Motor neuron (in vitro differentiated cells): ENCODE data around the gene SDCBP2. TPM values are rescaled to one million over a fixed set of nuclear protein-coding genes. Genes with fewer than 3 reads are reported as not detected.
A peak's percentile ranks its signal among the peaks of the same experiment; 100 is the strongest.

ENCODE experiments used
- ATAC-seq, 8 experiments: fragments of 200-7000 bp; cut with Tn5 transposase; replicated peaks in 6 of 8; 2 replicates each; pipeline ENCODE4 v1.8.0; 2021; ENCODE audit warnings: mild to moderate bottlenecking in 8 of 8, moderate library complexity in 8 of 8
- H3K27ac ChIP-seq, 2 donors: fragments of 250-450 bp; sonication (Bioruptor Pico); 2 replicates each; pipeline ENCODE4 v1.9.0; 2021; ENCODE audit warnings: antibody characterized with exemption in 2 of 2, mild to moderate bottlenecking in 2 of 2, moderate library complexity in 1 of 2
- H3K4me1 ChIP-seq, 2 donors: fragments of 250-450 bp; sonication (Bioruptor Pico); replicated peaks in 1 of 2; 2 replicates each; pipeline ENCODE4 v1.6.1; 2021; ENCODE audit warnings: antibody characterized with exemption in 2 of 2, mild to moderate bottlenecking in 2 of 2, moderate library complexity in 1 of 2
- H3K4me3 ChIP-seq, 5 donors: fragments of 250-450 bp; sonication (Bioruptor Pico); 2 replicates each; pipeline ENCODE4 v1.9.0; 2021; ENCODE audit warnings: antibody characterized with exemption in 5 of 5, mild to moderate bottlenecking in 5 of 5, moderate library complexity in 4 of 5
- WGBS, 10 experiments: fragments of 450-650 bp; shearing (Covaris generic); methylation state at CpG; one replicate each; pipeline ENCODE4 v1.0.0; 2022; 5-methylcytosine and 5-hydroxymethylcytosine counted together
- in situ Hi-C, 9 experiments: fragments of 400-800 bp; cut with MboI; loops; one replicate each; pipeline ENCODE4 v1.15.0; 2021; ENCODE audit warnings: low sequenced_read_pairs in 9 of 9, low pct_unique_long_range_greater_than_20kb in 2 of 9; ENCODE audit not compliant: unreplicated experiment in 9 of 9
- total RNA-seq, 8 experiments: library from RNA; unstranded; fragments of 300-600 nt; gene quantifications; 2 replicates each; pipeline versions ENCODE4 v1.2.3 to v1.2.4, GENCODE V29; 2022

The SDCBP2 gene
- total RNA-seq, 8 experiments from 2014 or later: 1.4 to 16.3 (median 2.8) TPM

GRCh38 chr20:1266167-1266973 lies 62.6 kb downstream of the SDCBP2 start, which contains the start of gene SNPH:
Gene SNPH, plus strand, starts transcription at chr20:1266294. Its CDS starts 29,946 bp downstream, at chr20:1296240.
- Histone ChIP-seq H3K4me1 (peaks cover 4 to 7% of the 10 kb centered on the region in 2 donors), H3K4me3 (peak within 1 kb of the TSS; percentile 51 to 86 (median 65)), H3K27ac (peak within 1 kb of the TSS; percentile 51 to 75)
- WGBS, 10 experiments: 0% methylated on average over 1 of the region's 61 CpGs; no CpG with 5 or more reads in 8 of the 10 experiments
- ATAC-seq: peak; percentile 85 to 94 (median 87)
- in situ Hi-C loops: no loop called here

DNA sequence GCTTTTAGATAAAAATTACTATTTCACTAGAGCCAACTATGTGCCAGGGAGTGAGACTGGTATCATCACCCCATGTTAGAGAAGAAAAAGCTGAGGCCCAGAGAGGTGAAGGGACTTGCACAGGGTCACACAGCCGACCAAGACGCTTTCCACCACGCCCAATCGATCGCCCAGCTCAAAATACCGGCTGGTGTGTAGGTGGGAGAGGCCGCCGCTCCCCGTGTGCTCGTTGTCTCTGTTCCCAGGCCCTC lies 63.1 kb downstream of the SDCBP2 start:
- Histone ChIP-seq H3K4me1 (peaks cover 4 to 7% of the 10 kb centered on the region in 2 donors), H3K4me3 (peak overlapping the region; percentile 51 to 86 (median 65)), H3K27ac (no peak overlapping the region)
- in situ Hi-C loops: no loop called here
- no peak for ATAC-seq
- 0% methylated on average over 1 to 10 of the region's 10 CpGs; no CpG with 5 or more reads in 8 of the 10 experiments for WGBS, 10 experiments

DNA sequence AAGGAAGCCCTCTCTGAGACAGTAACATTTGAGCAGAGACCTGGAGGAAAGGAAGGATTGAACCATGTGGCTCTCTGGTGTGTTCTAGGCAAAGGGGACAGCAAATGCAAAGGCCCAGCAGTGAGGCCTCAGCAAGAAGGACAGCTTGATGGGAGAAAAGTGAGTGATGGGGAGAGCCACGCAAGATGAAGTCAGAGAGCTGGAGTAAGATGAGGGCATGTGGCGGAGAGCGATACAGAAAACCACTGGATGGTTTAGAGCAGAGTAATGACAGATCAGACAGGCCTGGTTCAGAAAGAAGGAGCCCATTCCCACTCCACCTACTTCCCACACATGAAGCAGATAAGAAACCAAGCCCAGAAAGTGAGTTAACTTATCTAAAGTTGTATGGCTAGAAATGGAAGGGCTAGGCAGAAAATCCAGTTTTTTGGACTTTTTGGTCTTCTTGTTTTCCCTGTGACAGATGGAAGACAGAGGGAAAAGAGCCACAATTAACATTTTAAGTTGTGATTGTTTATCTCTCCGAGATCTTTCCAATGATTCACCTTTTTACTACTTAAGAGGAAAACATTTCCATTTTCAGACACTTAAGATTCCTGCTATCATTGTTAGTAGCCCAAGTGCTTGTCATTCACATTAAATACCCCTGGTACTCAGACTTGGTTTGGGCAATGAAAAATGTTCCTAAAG lies 63.6 kb downstream of the SDCBP2 start:
- no peak for ATAC-seq
- H3K4me1 ChIP-seq: peaks cover 4 to 7% of the 10 kb centered on the region in 2 donors
- WGBS, 10 experiments: 75 to 100% (median 92%) methylated on average over 1 to 4 of the region's 4 CpGs
- H3K27ac ChIP-seq: no peak overlapping the region
- peak overlapping the region; percentile 51 to 86 (median 65) for H3K4me3 ChIP-seq
- in situ Hi-C loops: no loop called here

GRCh38 chr20:1264727-1265126 lies 64.2 kb downstream of the SDCBP2 start:
- 43 to 100% (median 89%) methylated on average over 1 to 2 of the region's 2 CpGs; no CpG with 5 or more reads in 1 of the 10 experiments for WGBS, 10 experiments
- Histone ChIP-seq H3K27ac (no peak overlapping the region), H3K4me1 (peaks cover 4 to 7% of the 10 kb centered on the region in 2 donors), H3K4me3 (no peak overlapping the region)
- ATAC-seq: no peak
- in situ Hi-C loops: no loop called here

DNA sequence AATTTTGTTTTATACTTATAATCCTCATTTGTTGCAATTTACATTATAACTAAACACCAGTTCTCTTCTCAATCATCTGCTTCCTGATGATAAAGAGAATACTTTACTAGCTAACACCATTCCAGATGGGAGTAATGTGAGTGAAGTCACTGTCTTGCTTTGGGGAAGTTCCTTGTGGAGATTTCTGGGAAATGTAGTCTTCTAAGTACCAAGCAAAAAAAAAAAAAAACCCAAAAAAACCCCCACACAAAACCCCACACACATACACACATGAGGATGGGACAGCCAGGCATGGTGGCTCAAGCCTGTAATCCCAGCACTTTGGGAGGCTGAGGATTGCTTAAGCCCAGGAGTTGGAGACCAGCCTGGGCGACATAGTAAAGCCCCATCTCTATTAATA lies 65.1 kb downstream of the SDCBP2 start:
- 0 to 100% (median 89%) methylated on average over 1 of the region's 1 CpG; no CpG with 5 or more reads in 5 of the 10 experiments for WGBS, 10 experiments

More for the DNA sequence above, 65.1 kb downstream of the SDCBP2 start:
- ATAC-seq: no peak
- in situ Hi-C loops: no loop called here
- Histone ChIP-seq H3K4me3 (no peak overlapping the region), H3K27ac (no peak overlapping the region), H3K4me1 (peaks cover 4 to 7% of the 10 kb centered on the region in 2 donors)

Other genes starting within 250 kb of the SDCBP2 start
- 10 to 100 TPM; 26.2 to 59.1 (median 42.6) TPM for gene PSMF1, start 210.5 kb downstream of the SDCBP2 start, total RNA-seq
- gene TMEM74B, start 144.2 kb downstream of the SDCBP2 start, total RNA-seq: 10 to 100 TPM in 3 of 8 experiments, 1 to 10 TPM in 3, under 1 TPM in 2; 0.71 to 16.9 (median 5.9) TPM
- under 1 TPM in 4 of 8 experiments, not detected in 4; 0.11 to 0.24 (median 0.20) TPM for gene C20orf202, start 125.7 kb downstream of the SDCBP2 start, total RNA-seq
- not detected for gene RAD21L1, start 103.1 kb downstream of the SDCBP2 start, total RNA-seq
- 10 to 100 TPM in 1 of 8 experiments, 1 to 10 TPM in 7; 4.0 to 14.6 (median 7.0) TPM for gene SNPH, start 62.8 kb downstream of the SDCBP2 start, total RNA-seq
- 100 to 1,000 TPM in 3 of 8 experiments, 10 to 100 TPM in 5; 49.8 to 222 (median 89.0) TPM for gene FKBP1A, start 63.9 kb upstream of the SDCBP2 start, total RNA-seq
- gene NSFL1C, start 137.7 kb upstream of the SDCBP2 start, total RNA-seq: 10 to 100 TPM; 40.7 to 65.6 (median 58.2) TPM
- gene SIRPB2, start 162.3 kb upstream of the SDCBP2 start, total RNA-seq: under 1 TPM in 6 of 8 experiments, not detected in 2; 0.08 to 0.85 (median 0.21) TPM
- under 1 TPM in 4 of 8 experiments, not detected in 4; 0.13 to 0.28 (median 0.17) TPM for gene SIRPD, start 228.6 kb upstream of the SDCBP2 start, total RNA-seq